Mesothelial cell of epicardium (in vitro differentiated cells): ENCODE results near the gene HAGH. TPM values are rescaled to one million over a fixed set of nuclear protein-coding genes. Genes with fewer than 3 reads are reported as not detected.
"Not testable (repeated sequence)": the region's sequence is repeated elsewhere in the genome, so short reads cannot be mapped to it uniquely, and the experiment has no call there.

Experiments used
- DNase-seq, 2 experiments: peaks; one replicate each; pipeline ENCODE4 v3.0.0; 2021; ENCODE audit warnings: low spot score in 2 of 2; ENCODE audit not compliant: unreplicated experiment in 2 of 2
- H3K27ac Mint-ChIP-seq: 2 replicates; pipeline ENCODE4 v1.8.0; 2021; ENCODE audit warnings: mixed read lengths
- H3K27me3 Mint-ChIP-seq: 2 replicates; pipeline ENCODE4 v1.8.0; 2021; ENCODE audit warnings: low read depth, mixed read lengths
- H3K36me3 Mint-ChIP-seq: 2 replicates; pipeline ENCODE4 v1.8.0; 2021; ENCODE audit warnings: mixed read lengths
- H3K4me1 Mint-ChIP-seq: 2 replicates; pipeline ENCODE4 v1.8.0; 2021; ENCODE audit warnings: mixed read lengths
- H3K4me3 Mint-ChIP-seq: 2 replicates; pipeline ENCODE4 v1.8.0; 2021; ENCODE audit warnings: mild to moderate bottlenecking, moderate library complexity, mixed read lengths
- H3K9me3 Mint-ChIP-seq: 2 replicates; pipeline ENCODE4 v1.8.0; 2021; ENCODE audit warnings: mixed read lengths
- CTCF ChIP-seq: fragments of 200-600 bp; sonication (generic); IDR thresholded peaks from one replicate; pipeline ENCODE4 v1.5.0; 2021; ENCODE audit warnings: antibody characterized with exemption; ENCODE audit not compliant: unreplicated experiment
- total RNA-seq: library from RNA; stranded (reverse); gene quantifications from 3 replicates; pipeline ENCODE4 v1.2.1, GENCODE V29; 2021

Gene HAGH
- total RNA-seq, 1 donor from 2014 or later: 27.8 TPM

GRCh38 chr16:1808691-1809090 lies 17.9 kb downstream of the HAGH start:
- TF ChIP-seq CTCF: no peak
- Mint-ChIP-seq H3K36me3 (peaks cover 27% of the 10 kb centered on the region), H3K4me1 (no peaks in the 10 kb centered on the region), H3K4me3 (no peak overlapping the region), H3K27me3 (no peaks in the 10 kb centered on the region), H3K9me3 (peaks cover 4% of the 10 kb centered on the region), H3K27ac (no peak overlapping the region)
- DNase-seq: no peak

GRCh38 chr16:1807626-1808025 lies 19.0 kb downstream of the HAGH start:
- peaks cover 25% of the 10 kb centered on the region for H3K36me3 Mint-ChIP-seq
- no peaks in the 10 kb centered on the region for H3K27me3 Mint-ChIP-seq
- no peak overlapping the region for H3K4me3 Mint-ChIP-seq
- no peaks in the 10 kb centered on the region for H3K4me1 Mint-ChIP-seq
- TF ChIP-seq CTCF: no peak
- no peak for DNase-seq
- H3K27ac Mint-ChIP-seq: no peak overlapping the region
- peaks cover 4% of the 10 kb centered on the region for H3K9me3 Mint-ChIP-seq

- no peak for TF ChIP-seq CTCF
- Mint-ChIP-seq H3K27ac (no peak overlapping the region), H3K36me3 (peaks cover 20% of the 10 kb centered on the region), H3K9me3 (peaks cover 16% of the 10 kb centered on the region), H3K4me1 (no peaks in the 10 kb centered on the region), H3K27me3 (no peaks in the 10 kb centered on the region), H3K4me3 (no peak overlapping the region)
- no peak for DNase-seq
Measured at GRCh38 chr16:1800701-1801100, 25.9 kb downstream of the HAGH start.

GRCh38 chr16:1799263-1799662 lies 27.4 kb downstream of the HAGH start:
- peaks cover 15% of the 10 kb centered on the region for H3K36me3 Mint-ChIP-seq
- H3K27me3 Mint-ChIP-seq, H3K4me3 Mint-ChIP-seq, DNase-seq, H3K27ac Mint-ChIP-seq, H3K4me1 Mint-ChIP-seq: not testable (repeated sequence)
- peaks cover 16% of the 10 kb centered on the region for H3K9me3 Mint-ChIP-seq

- Mint-ChIP-seq H3K27ac (no peak overlapping the region), H3K4me3 (no peak overlapping the region), H3K36me3 (peaks cover 11% of the 10 kb centered on the region), H3K9me3 (peaks cover 10% of the 10 kb centered on the region), H3K27me3 (no peaks in the 10 kb centered on the region), H3K4me1 (no peaks in the 10 kb centered on the region)
- TF ChIP-seq CTCF: no peak
- peak in 1 of 2 experiments; percentile 35 for DNase-seq
Measured at GRCh38 chr16:1794908-1795666, 31.5 kb downstream of the HAGH start.

GRCh38 chr16:1794221-1794871 lies 32.3 kb downstream of the HAGH start:
- Mint-ChIP-seq H3K9me3 (peaks cover 7% of the 10 kb centered on the region), H3K4me3 (no peak overlapping the region), H3K4me1 (no peaks in the 10 kb centered on the region), H3K36me3 (peaks cover 9% of the 10 kb centered on the region), H3K27me3 (no peaks in the 10 kb centered on the region), H3K27ac (no peak overlapping the region)
- DNase-seq: peak; percentile 18 to 36
- no peak for TF ChIP-seq CTCF
